Pericardium fibroblast (primary cell): ENCODE data around the gene IKZF4. TPM values are rescaled to one million over a fixed set of nuclear protein-coding genes. Genes with fewer than 3 reads are reported as not detected.

Experiments
- total RNA-seq: library from RNA; depleted of rRNA; stranded (reverse); fragments of >200 nt; gene quantifications from 2 replicates; pipeline ENCODE4 v1.2.3, GENCODE V29; 2015

IKZF4 gene
- 2.0 and 10.4 TPM in 2 replicates for total RNA-seq

GRCh38 chr12:56020423-56021184 is at the start of gene IKZF4:
Gene IKZF4 (plus strand): TSS chr12:56021043. CDS start chr12:56021494, 451 bp downstream.

GRCh38 chr12:55973599-55974307 is 47.1 kb upstream of the IKZF4 start, which contains the start of gene RAB5B:
Gene RAB5B (plus strand): TSS chr12:55974078. CDS start chr12:55986961, 12,883 bp downstream.

GRCh38 chr12:55996715-55997534 is 23.9 kb upstream of the IKZF4 start, which contains the start of gene SUOX:
Gene SUOX (plus strand): TSS chr12:55997276. CDS start chr12:56002222, 4,946 bp downstream.

GRCh38 chr12:56041552-56042429 is 20.9 kb downstream of the IKZF4 start, which contains the start of gene RPS26:
Gene RPS26 (plus strand): TSS chr12:56041918. CDS start chr12:56042167, 249 bp downstream.

GRCh38 chr12:56079723-56080555 is 59.1 kb downstream of the IKZF4 start, which contains the start of gene ERBB3:
Gene ERBB3 (plus strand): TSS chr12:56080165. CDS start chr12:56080301, 136 bp downstream.

Other genes starting within 250 kb of the IKZF4 start
- gene SARNP, start 203.3 kb upstream of the IKZF4 start, total RNA-seq: 81.9 and 98.8 TPM in 2 replicates
- 18.8 and 28.9 TPM in 2 replicates for gene ORMDL2, start 203.0 kb upstream of the IKZF4 start, total RNA-seq
- gene DNAJC14, start 191.5 kb upstream of the IKZF4 start, total RNA-seq: 32.1 and 38.2 TPM in 2 replicates
- 20.8 and 25.9 TPM in 2 replicates for gene MMP19, start 178.1 kb upstream of the IKZF4 start, total RNA-seq
- gene PYM1, start 93.1 kb upstream of the IKZF4 start, total RNA-seq: 29.2 and 38.9 TPM in 2 replicates
- gene DGKA, start 89.9 kb upstream of the IKZF4 start, total RNA-seq: 23.0 and 53.5 TPM in 2 replicates
- gene PMEL, start 55.0 kb upstream of the IKZF4 start, total RNA-seq: 0.47 TPM in 1 of 2 replicates, not detected in the other
- 10.5 and 17.5 TPM in 2 replicates for gene CDK2, start 54.2 kb upstream of the IKZF4 start, total RNA-seq
- gene RAB5B, start 47.0 kb upstream of the IKZF4 start, total RNA-seq: 60.8 and 74.7 TPM in 2 replicates
- 7.8 and 12.0 TPM in 2 replicates for gene SUOX, start 23.8 kb upstream of the IKZF4 start, total RNA-seq
- gene RPS26, start 20.9 kb downstream of the IKZF4 start, total RNA-seq: 1,091 and 4,343 TPM in 2 replicates
- 1.9 and 4.2 TPM in 2 replicates for gene ERBB3, start 59.1 kb downstream of the IKZF4 start, total RNA-seq
- gene PA2G4, start 83.5 kb downstream of the IKZF4 start, total RNA-seq: 69.7 and 70.5 TPM in 2 replicates
- 4,540 and 5,963 TPM in 2 replicates for gene RPL41, start 95.6 kb downstream of the IKZF4 start, total RNA-seq
- gene ZC3H10, start 97.2 kb downstream of the IKZF4 start, total RNA-seq: 2.2 and 3.4 TPM in 2 replicates
- 104 and 207 TPM in 2 replicates for gene ESYT1, start 107.2 kb downstream of the IKZF4 start, total RNA-seq
- 68.7 and 103 TPM in 2 replicates for gene MYL6B, start 131.5 kb downstream of the IKZF4 start, total RNA-seq
- 1,218 and 3,228 TPM in 2 replicates for gene MYL6, start 137.3 kb downstream of the IKZF4 start, total RNA-seq
- gene SMARCC2, start 168.4 kb downstream of the IKZF4 start, total RNA-seq: 30.8 and 40.4 TPM in 2 replicates
- 69.4 and 113 TPM in 2 replicates for gene RNF41, start 200.9 kb downstream of the IKZF4 start, total RNA-seq
- gene NABP2, start 203.3 kb downstream of the IKZF4 start, total RNA-seq: 29.3 and 31.5 TPM in 2 replicates
- not detected in 2 replicates for gene SLC39A5, start 209.0 kb downstream of the IKZF4 start, total RNA-seq
- gene ANKRD52, start 237.3 kb downstream of the IKZF4 start, total RNA-seq: 15.3 and 23.5 TPM in 2 replicates
- gene COQ10A, start 245.9 kb downstream of the IKZF4 start, total RNA-seq: 12.5 and 13.9 TPM in 2 replicates